Loucy (cell line): ENCODE measurements around the gene FRMD5.

Experiments
- CTCF ChIP-seq: fragments of 200-600 bp; sonication (generic); conservative IDR thresholded peaks from 2 replicates; pipeline ENCODE4 v1.5.1; 2014; ENCODE audit warnings: mild to moderate bottlenecking, antibody characterized with exemption, low read length
- EZH2phosphoT487 ChIP-seq: fragments of 200-600 bp; IDR thresholded peaks from 2 replicates; pipeline ENCODE4 v1.6.1; 2018; ENCODE audit warnings: antibody characterized with exemption, mild to moderate bottlenecking, moderate library complexity, borderline replicate concordance

- TF ChIP-seq CTCF (no peak), EZH2phosphoT487 (no peak)
Measured at GRCh38 chr15:44092221-44092620, 102.8 kb downstream of the FRMD5 start.
